HS-5 (cell line): ENCODE results near the gene GNA12.

Source experiments
- DNase-seq: peaks from one replicate; pipeline ENCODE4 v3.0.0-alpha.2; 2012; ENCODE audit warnings: low read depth

The GNA12 gene

GRCh38 chr7:2844153-2845033 is at the start of gene GNA12:
TSS of gene GNA12 (minus strand) at chr7:2844308. CDS start at chr7:2844161, 147 bp downstream.
- DNase-seq, result peak; percentile 98

- DNase-seq, result no peak
These were observed 49.3 kb upstream of the GNA12 start for GRCh38 chr7:2893411-2893861.

- DNase-seq, result no peak
These were observed 48.4 kb upstream of the GNA12 start for GRCh38 chr7:2892549-2892948.

- DNase-seq, result no peak
These were observed 43.7 kb upstream of the GNA12 start for GRCh38 chr7:2887816-2888215.

GRCh38 chr7:2886900-2887299 is 42.8 kb upstream of the GNA12 start:
- DNase-seq, result peak; percentile 26

GRCh38 chr7:2886391-2886790 is 42.3 kb upstream of the GNA12 start:
- no peak for DNase-seq

GRCh38 chr7:2884161-2884560 is 40.1 kb upstream of the GNA12 start:
- no peak for DNase-seq

- no peak for DNase-seq
These were observed 39.0 kb upstream of the GNA12 start for GRCh38 chr7:2883101-2883500.

GRCh38 chr7:2882111-2882510 is 38.0 kb upstream of the GNA12 start:
- DNase-seq, result no peak

GRCh38 chr7:2880874-2881533 is 36.9 kb upstream of the GNA12 start:
- DNase-seq, result no peak

- no peak for DNase-seq
These were observed 35.9 kb upstream of the GNA12 start for GRCh38 chr7:2880051-2880450.

- no peak for DNase-seq
These were observed 35.2 kb upstream of the GNA12 start for GRCh38 chr7:2879354-2879753.

GRCh38 chr7:2878306-2878705 is 34.2 kb upstream of the GNA12 start:
- DNase-seq, result no peak

- peak; percentile 91 for DNase-seq
These were observed 32.1 kb upstream of the GNA12 start for GRCh38 chr7:2876031-2876731.

- DNase-seq, result peak; percentile 92
These were observed 29.8 kb upstream of the GNA12 start for GRCh38 chr7:2873686-2874551.

GRCh38 chr7:2873146-2873545 is 29.0 kb upstream of the GNA12 start:
- no peak for DNase-seq

GRCh38 chr7:2872296-2872874 is 28.3 kb upstream of the GNA12 start:
- DNase-seq, result no peak

GRCh38 chr7:2870471-2870931 is 26.4 kb upstream of the GNA12 start:
- no peak for DNase-seq

GRCh38 chr7:2869981-2870380 is 25.9 kb upstream of the GNA12 start:
- DNase-seq, result no peak

GRCh38 chr7:2866601-2867000 is 22.5 kb upstream of the GNA12 start:
- no peak for DNase-seq

GRCh38 chr7:2864999-2865670 is 21.0 kb upstream of the GNA12 start:
- DNase-seq, result peak; percentile 49
